ENCODE data around the gene KCNIP4. TPM values are rescaled to one million over a fixed set of nuclear protein-coding genes. Genes with fewer than 3 reads are reported as not detected.

KCNIP4 gene
- total RNA-seq, 4 donors from 2014 or later = 2.5 TPM; not detected in 2

DNA sequence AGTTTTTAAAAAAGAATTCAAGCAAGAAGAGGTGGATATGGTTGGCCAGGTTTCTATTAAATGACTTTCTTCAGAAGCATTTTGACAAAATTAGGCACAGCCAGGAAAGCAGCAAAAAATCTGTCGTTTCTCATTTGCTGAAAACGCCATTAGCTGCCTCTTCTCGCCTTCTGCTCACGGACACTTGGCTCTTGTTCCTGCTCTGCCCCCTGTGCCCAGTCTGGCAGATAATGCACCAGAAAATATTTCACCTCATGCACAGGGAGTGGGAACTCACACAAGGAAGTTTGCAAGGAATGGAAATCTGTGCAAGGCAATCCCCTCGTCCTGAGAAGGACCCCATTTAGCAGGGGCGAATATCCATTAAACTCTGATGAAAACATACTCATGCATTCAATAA lies 988.3 kb downstream of the KCNIP4 start:
- no peaks in the 10 kb centered on the region for H3K4me1 ChIP-seq
- peak overlapping the region in 1 of 4 donors; percentile 29 for H3K27ac ChIP-seq
- H3K27me3 ChIP-seq = no peaks in the 10 kb centered on the region
- WGBS, 2 donors (ENCODE audit: low coverage in 1 of 2) = 60% methylated on average over 6 of the region's 6 CpGs
- intact Hi-C loops (cut with DNase I; ENCODE audit: low total_unique reads) = no loop called here
- no peak for DNase-seq
- in situ Hi-C loops (cut with MboI; ENCODE audit: low pct_ligation_motif_present in 1 of 4, low pct_unique_long_range_greater_than_20kb in 1 of 4, low sequenced_read_pairs in 3 of 4) = no loop called here
- no peak for TF ChIP-seq POLR2A (IDR thresholded peaks at IDR 0.05)
- no peak for TF ChIP-seq CTCF (IDR thresholded peaks at IDR 0.05)
- no peak for TF ChIP-seq POLR2AphosphoS5 (IDR thresholded peaks at IDR 0.05)
- no peak for TF ChIP-seq EP300 (IDR thresholded peaks at IDR 0.05; ENCODE audit: low read depth)
- no peak overlapping the region for H3K4me3 ChIP-seq
- no peaks in the 10 kb centered on the region for H3K36me3 ChIP-seq
- H3K9me3 ChIP-seq = no peaks in the 10 kb centered on the region

DNA sequence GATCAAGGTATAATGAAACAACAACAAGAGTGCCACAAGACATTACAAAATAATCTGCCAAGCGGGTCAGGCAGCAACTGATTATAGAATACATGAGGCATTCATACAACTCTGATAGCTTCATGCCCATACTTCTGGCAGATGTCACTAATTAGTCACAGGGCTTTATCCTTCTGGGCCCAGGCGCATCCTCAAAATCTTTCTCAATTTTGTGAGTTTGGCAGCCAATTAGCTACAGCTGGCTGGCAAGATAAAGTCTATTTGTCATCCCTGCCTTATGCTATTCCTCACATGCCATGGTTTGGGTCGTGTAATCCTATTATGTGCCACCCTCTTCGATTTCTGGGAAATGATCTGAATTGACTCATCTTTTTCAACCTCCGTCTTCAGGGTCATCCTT lies 994.0 kb downstream of the KCNIP4 start:
- Histone ChIP-seq H3K4me3 (no peak overlapping the region), H3K36me3 (no peaks in the 10 kb centered on the region), H3K27ac (no peak overlapping the region), H3K27me3 (no peaks in the 10 kb centered on the region), H3K9me3 (no peaks in the 10 kb centered on the region), H3K4me1 (no peaks in the 10 kb centered on the region)
- in situ Hi-C loops (cut with MboI; ENCODE audit: low pct_ligation_motif_present in 1 of 4, low pct_unique_long_range_greater_than_20kb in 1 of 4, low sequenced_read_pairs in 3 of 4) = no loop called here
- WGBS, 2 donors (ENCODE audit: low coverage in 1 of 2) = 80 to 88% methylated on average over 4 to 5 of the region's 5 CpGs
- DNase-seq = no peak
- TF ChIP-seq CTCF (IDR thresholded peaks at IDR 0.05) (no peak), POLR2A (IDR thresholded peaks at IDR 0.05) (no peak)
- intact Hi-C loops (cut with DNase I; ENCODE audit: low total_unique reads) = no loop called here

GRCh38 chr4:20944961-20945360 lies 1003.6 kb downstream of the KCNIP4 start:
- Histone ChIP-seq H3K27me3 (no peaks in the 10 kb centered on the region), H3K4me3 (no peak overlapping the region), H3K9me3 (no peaks in the 10 kb centered on the region), H3K4me1 (no peaks in the 10 kb centered on the region), H3K27ac (no peak overlapping the region), H3K36me3 (no peaks in the 10 kb centered on the region)
- intact Hi-C loops (cut with DNase I; ENCODE audit: low total_unique reads) (no loop called here), in situ Hi-C loops (cut with MboI; ENCODE audit: low pct_ligation_motif_present in 1 of 4, low pct_unique_long_range_greater_than_20kb in 1 of 4, low sequenced_read_pairs in 3 of 4) (no loop called here)
- no peak for DNase-seq
- no peak for TF ChIP-seq EP300 (IDR thresholded peaks at IDR 0.05; ENCODE audit: low read depth)
- TF ChIP-seq CTCF (IDR thresholded peaks at IDR 0.05) = no peak
- no peak for TF ChIP-seq POLR2A (IDR thresholded peaks at IDR 0.05)
- no peak for TF ChIP-seq POLR2AphosphoS5 (IDR thresholded peaks at IDR 0.05)

- DNase-seq = no peak
- no peaks in the 10 kb centered on the region for H3K4me1 ChIP-seq
- intact Hi-C loops (cut with DNase I; ENCODE audit: low total_unique reads) = no loop called here
- no peak overlapping the region for H3K4me3 ChIP-seq
- no peaks in the 10 kb centered on the region for H3K9me3 ChIP-seq
- H3K27ac ChIP-seq = no peak overlapping the region
- no peaks in the 10 kb centered on the region for H3K36me3 ChIP-seq
- WGBS, 2 donors (ENCODE audit: low coverage in 1 of 2) = 87 to 89% methylated on average over 3 of the region's 3 CpGs
- no peaks in the 10 kb centered on the region for H3K27me3 ChIP-seq
- in situ Hi-C loops (cut with MboI; ENCODE audit: low pct_ligation_motif_present in 1 of 4, low pct_unique_long_range_greater_than_20kb in 1 of 4, low sequenced_read_pairs in 3 of 4) = no loop called here
- TF ChIP-seq POLR2AphosphoS5 (IDR thresholded peaks at IDR 0.05) (no peak), POLR2A (IDR thresholded peaks at IDR 0.05) (no peak), EP300 (IDR thresholded peaks at IDR 0.05; ENCODE audit: low read depth) (no peak), CTCF (IDR thresholded peaks at IDR 0.05) (no peak)
Measured at GRCh38 chr4:20944451-20944850, 1004.1 kb downstream of the KCNIP4 start.

All from transverse colon (tissue), 4 donors.